ENCODE data around the gene GSX2.
"Not testable (repeated sequence)": the region's sequence is repeated elsewhere in the genome, so short reads cannot be mapped to it uniquely, and the experiment has no call there.

The GSX2 gene

DNA sequence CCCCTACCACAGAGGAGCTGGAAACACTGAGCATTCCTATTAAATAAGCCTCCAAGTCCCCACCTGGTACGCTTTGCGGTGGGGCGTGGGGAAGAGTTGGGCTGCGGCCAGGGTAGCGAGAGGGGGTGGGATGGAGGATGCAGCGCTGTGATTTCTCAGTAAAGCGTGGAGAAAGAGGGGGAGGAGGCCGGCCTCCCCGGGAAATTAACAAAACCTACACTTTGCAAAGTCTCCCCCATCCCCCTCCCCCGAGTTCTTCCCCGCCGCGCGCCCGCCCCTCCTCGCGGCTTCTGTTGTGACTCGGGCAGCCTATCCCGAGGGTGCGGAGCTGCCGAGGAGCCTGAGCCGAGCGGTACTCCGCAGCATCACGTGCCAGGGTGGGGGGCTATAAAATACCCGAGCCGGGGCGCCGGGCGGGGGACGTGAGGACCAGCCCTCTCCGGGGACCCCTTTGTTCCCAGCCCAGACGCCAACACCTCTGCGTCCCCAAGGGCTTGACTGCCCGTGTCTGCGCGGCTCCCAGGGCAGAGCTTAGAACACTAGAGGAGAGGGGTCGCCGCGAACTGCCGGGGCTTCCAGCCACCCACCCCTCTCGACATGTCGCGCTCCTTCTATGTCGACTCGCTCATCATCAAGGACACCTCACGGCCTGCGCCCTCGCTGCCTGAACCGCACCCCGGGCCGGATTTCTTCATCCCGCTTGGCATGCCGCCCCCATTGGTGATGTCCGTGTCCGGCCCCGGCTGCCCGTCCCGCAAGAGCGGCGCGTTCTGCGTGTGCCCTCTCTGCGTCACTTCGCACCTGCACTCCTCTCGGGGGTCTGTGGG is at the start of gene GSX2:
Gene GSX2, plus strand, starts transcription at position 416 of the 827 bp plus-strand sequence. Its CDS starts 182 bp downstream, at position 598.
- DNase-seq: peak; percentile 63
- in situ Hi-C loops (cut with HindIII; ENCODE audit: low pct_ligation_motif_present, low pct_unique_long_range_greater_than_20kb, low sequenced_read_pairs): no loop called here

DNA sequence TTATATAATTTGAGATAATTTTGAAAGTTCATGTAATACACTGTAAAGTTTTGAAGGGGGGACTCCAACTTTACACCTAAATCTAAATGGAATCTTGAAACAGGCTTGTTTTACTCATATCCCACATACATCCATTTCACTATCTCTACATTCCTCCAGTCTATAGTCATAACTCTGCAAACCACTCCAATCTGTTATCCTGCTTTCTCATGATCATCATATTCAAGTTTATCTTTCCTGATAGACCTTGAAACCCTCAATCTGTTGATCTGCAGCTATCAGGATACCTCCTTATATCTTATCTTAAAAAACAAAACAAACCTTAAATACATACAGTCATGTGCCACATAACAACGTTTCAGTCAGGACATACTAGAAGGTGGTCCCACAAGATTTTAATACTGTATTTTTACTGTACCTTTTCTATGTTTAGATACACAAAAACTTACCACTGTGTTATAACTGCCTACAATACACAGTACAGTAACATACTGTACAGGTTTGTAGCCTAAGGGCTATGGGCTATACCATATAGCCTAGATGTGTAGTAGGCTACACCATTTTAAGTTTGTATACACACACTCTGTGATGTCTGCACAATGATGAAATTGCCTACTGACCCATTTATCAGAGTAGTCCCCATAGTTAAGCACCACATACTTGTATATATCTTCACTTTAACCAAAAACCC is 49.6 kb upstream of the GSX2 start:
- no peak for DNase-seq
- in situ Hi-C loops (cut with HindIII; ENCODE audit: low pct_ligation_motif_present, low pct_unique_long_range_greater_than_20kb, low sequenced_read_pairs): no loop called here

DNA sequence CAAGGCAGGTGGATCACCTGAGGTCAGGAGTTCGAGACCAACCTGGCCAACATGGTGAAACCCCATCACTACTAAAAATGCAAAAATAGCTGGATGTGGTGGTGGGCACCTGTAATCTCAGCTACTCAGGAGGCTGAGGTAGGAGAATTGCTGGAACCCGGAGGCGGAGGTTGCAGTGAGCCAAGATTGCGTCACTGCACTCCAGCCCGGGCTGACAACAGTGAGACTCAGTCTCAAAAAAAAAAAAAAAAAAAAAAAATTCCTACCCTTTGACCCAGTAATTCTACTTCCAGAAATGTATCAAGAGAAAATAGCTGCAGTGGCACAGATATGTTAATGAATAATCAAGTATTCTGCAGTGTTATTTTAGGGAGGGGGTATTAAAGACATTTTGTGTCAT is 46.6 kb upstream of the GSX2 start:
- DNase-seq; in situ Hi-C loops (cut with HindIII; ENCODE audit: low pct_ligation_motif_present, low pct_unique_long_range_greater_than_20kb, low sequenced_read_pairs): not testable (repeated sequence)

DNA sequence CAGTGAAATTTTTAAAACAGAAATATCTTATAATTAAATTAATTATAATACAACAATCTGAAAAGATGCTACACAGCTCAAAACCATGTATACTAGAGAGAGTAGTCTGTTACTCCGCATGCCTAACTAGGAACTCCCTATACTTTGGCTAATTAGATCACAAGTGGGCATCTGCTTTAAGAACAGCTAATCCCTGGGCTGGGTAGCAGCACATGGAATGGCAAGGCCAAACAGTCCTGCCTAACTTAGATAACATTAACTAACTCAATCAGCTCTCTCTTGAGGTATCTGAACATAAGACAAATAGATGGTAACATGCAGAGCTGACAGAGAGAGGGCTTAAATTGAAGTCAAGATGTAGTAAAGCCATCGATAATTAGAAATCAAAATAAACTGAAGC is 45.5 kb upstream of the GSX2 start:
- in situ Hi-C loops (cut with HindIII; ENCODE audit: low pct_ligation_motif_present, low pct_unique_long_range_greater_than_20kb, low sequenced_read_pairs): no loop called here
- DNase-seq: no peak

DNA sequence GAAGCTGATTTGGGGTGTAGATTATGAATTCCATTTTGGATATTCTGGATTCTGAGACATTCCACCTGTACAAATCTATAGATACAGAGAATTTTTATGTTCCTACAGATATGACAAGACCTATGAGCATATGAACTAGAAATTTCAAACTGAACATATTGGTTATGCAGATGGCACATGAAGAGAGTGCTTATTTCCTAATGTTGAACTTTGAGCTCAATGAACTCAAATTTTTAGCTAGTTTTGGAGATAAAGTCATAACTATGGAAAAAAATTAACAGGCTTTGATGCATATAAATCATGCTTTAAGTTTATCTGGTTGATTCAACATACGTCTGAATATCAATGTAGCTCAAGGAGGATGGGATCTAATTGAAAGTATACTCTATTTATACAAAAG is 44.5 kb upstream of the GSX2 start:
- in situ Hi-C loops (cut with HindIII; ENCODE audit: low pct_ligation_motif_present, low pct_unique_long_range_greater_than_20kb, low sequenced_read_pairs): no loop called here

DNA sequence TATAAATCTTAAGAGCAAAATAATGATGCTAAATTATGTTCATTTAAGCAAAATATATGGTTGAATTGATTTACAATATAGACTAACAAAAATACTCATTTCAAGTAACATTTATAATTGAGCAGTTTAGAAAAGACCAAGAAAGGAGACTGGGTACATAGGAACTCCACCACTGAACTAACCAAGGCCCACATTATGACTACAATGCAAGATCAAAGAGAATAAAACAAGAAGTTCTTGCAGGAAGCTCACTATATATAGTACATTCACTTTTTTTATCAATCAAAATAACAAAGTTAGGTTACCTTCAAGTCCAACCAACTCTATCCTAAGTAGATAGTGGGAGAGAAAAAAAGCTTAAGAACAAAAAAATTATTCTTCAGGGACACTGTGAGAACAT is 43.6 kb upstream of the GSX2 start:
- in situ Hi-C loops (cut with HindIII; ENCODE audit: low pct_ligation_motif_present, low pct_unique_long_range_greater_than_20kb, low sequenced_read_pairs): no loop called here
- DNase-seq: no peak

More for the DNA sequence above, 44.5 kb upstream of the GSX2 start:
- DNase-seq: no peak

DNA sequence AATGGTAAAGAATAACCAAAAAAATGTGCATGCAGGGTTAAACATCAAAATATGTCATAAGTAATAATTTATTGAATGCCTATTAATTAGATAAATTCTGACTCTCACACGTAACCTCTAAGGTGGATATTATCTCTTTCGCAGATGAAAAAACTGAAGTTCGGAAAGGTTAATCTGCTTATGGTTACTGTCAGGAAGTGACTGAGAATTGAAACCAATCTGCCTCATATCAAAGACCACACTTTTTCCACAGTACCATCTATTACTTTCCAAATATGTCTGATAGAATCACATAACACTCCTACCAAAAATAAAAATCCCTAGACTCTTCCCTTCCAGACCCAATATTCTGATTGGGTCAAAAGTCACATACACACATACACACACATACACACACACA is 41.8 kb upstream of the GSX2 start:
- in situ Hi-C loops (cut with HindIII; ENCODE audit: low pct_ligation_motif_present, low pct_unique_long_range_greater_than_20kb, low sequenced_read_pairs): no loop called here

DNA sequence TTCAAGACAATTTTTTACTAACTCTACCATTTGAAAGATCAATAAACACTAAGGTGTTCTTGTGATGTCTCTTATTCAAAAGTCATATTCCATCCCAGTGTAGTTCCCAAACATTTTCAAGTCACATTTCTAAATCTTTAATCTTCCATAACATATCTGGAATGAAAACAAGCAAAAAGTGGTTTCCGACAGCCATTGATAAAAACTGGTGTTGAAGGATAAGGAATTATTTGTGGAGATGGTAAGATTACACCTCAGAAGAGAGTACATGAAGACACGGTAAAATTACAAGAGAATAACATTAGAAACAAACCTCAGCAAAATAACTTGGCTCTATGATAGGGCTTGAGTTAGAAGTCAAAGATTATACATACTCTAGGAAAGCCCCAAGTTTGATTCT is 39.8 kb upstream of the GSX2 start:
- DNase-seq: no peak
- in situ Hi-C loops (cut with HindIII; ENCODE audit: low pct_ligation_motif_present, low pct_unique_long_range_greater_than_20kb, low sequenced_read_pairs): no loop called here

More for the DNA sequence above, 41.8 kb upstream of the GSX2 start:
- DNase-seq: no peak

DNA sequence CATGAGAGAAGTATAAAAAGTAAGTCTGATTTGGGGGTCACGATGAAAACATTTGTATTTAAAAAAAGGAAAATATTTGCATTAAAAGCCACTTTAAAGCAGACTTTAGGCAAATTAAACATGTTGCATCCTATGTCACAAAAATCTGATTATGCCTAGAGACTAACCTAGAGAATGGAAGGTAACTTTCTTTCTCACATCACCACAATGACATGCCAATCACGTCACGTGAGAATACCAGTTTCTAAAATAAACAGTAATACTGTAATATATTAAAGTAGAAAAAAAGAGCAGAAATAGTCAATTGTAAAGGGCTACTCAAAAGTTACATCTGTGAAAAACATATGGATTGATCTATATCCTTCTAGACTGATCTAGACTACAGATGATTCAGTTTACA is 38.9 kb upstream of the GSX2 start:
- no peak for DNase-seq
- in situ Hi-C loops (cut with HindIII; ENCODE audit: low pct_ligation_motif_present, low pct_unique_long_range_greater_than_20kb, low sequenced_read_pairs): no loop called here

DNA sequence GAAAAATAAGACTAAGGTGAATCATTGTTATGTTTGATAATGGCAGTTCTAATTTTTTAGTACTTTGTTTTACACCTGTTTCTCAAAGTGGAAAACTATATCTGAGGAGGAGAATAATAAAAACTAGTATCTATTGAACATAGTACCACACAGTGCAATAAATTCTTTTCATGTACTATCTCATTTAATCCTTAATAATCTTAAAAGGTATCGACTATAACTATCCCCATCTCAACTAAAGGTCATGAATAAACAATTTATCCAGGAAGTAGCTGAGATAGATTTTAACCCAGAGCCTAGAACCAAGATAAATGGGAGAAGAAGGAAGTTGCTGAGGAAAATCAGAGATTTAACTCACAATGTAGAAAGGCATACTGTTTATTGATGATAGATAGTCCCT is 38.1 kb upstream of the GSX2 start:
- no peak for DNase-seq
- in situ Hi-C loops (cut with HindIII; ENCODE audit: low pct_ligation_motif_present, low pct_unique_long_range_greater_than_20kb, low sequenced_read_pairs): no loop called here

DNA sequence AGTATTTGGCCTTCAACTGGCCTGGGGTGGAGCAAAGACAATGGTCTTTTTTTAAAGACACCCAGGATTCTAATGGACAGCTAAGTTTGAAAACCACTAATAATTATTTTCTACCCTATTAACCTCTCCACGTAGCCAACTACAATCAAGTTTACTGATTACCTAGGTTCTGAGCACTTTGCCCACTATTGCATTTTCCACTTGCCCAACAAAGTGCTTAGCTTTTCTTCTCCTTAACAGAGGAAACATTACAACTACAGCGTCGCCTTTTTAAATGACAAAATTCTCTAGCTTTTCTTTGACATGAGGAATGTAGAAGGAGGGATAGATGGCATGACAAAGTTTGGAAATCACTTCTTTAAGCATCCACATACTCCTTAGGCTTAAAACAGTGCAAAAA is 37.6 kb upstream of the GSX2 start:
- in situ Hi-C loops (cut with HindIII; ENCODE audit: low pct_ligation_motif_present, low pct_unique_long_range_greater_than_20kb, low sequenced_read_pairs): no loop called here

DNA sequence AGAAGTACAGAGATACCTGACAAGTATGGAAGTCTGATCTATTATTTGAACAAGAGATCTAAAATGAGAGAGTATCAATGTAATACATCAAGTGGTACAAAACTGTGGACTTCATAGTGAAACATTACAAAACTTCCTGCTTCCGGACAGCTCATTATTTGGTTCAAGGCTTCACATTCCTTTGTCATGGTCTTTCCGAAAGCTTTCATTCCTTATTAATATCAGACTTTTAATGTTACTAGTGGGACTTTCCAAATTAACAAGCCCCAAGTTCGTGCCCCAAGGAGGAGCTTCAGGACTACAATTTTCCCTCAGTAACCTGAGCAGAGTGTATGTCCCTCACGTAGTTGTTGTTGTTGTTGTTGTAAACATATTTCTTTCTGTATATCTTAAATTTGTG is 36.7 kb upstream of the GSX2 start:
- DNase-seq: peak; percentile 31
- in situ Hi-C loops (cut with HindIII; ENCODE audit: low pct_ligation_motif_present, low pct_unique_long_range_greater_than_20kb, low sequenced_read_pairs): no loop called here

More for the DNA sequence above, 37.6 kb upstream of the GSX2 start:
- DNase-seq: no peak

DNA sequence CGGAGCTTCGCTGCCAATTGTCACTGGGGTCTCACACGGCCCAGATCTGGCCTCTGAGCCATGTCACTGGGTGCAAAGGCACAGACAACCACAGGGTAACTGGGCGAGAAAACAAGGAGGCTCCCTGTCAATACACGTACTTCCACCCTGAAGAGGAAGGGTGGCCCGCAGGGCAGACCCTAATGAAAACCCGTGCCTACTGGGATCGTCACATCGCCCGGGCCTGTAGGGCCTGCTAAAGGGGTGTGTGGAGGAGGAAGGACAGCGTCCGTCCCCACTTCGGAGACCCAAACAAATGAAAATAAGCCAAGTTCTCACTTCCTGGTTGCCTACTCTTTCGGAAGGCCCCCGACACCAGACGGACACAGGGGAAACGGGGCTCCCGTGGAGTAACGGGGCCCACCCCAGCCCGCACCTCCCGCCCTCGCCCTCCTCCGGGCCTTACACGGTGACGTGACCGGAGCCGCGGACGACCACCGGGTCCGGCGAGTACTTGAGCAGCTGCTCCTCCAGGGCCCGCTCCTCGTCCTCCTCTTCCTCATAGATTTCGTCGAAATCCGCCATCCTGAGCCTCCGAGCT is 36.1 kb upstream of the GSX2 start:
- in situ Hi-C loops (cut with HindIII; ENCODE audit: low pct_ligation_motif_present, low pct_unique_long_range_greater_than_20kb, low sequenced_read_pairs): no loop called here
- DNase-seq: peak; percentile 8

DNA sequence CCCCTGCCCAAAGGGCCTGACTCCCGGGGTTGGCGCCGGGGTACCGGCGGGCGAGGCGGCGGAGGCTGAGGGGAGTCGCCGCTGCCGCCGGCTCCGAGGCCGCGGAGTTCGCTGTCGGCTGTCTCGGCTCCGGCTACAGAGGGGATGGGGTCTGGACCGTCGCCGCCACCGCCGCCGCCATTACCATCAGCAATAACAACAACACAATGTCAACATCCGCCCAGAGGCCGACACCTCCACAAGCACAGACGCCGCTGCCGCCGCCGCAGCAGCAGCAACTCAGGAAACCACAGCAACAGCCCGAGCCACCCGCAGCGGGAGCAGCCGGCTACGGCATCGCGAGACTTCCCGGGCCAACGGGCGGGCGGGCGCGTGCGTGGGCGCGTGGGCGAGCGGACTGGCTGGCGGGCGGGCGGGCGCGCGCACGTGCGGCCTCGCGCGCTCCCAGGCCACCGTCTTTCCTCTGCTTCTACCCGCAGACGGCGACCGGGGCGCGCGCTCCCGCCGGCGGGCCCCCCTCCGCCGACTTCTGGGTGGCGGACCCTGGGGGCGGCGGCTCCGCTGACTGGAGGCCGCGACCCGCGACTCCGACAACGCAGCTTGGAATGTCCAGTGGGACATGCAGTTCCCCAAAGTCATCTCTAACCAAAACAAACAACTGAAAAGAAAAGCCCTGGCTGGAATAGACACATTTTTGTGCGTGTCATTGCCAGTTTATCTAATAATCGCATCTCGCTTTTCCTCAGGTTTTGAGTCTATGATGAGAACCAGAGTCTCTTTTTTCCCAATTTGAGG is 35.4 kb upstream of the GSX2 start, which contains the start of gene CHIC2:
Gene CHIC2, minus strand, starts transcription at position 289 of the 795 bp plus-strand sequence. CDS start 305 bp downstream, outside the sequence.
- peak; percentile 89 for DNase-seq
- in situ Hi-C loops (cut with HindIII; ENCODE audit: low pct_ligation_motif_present, low pct_unique_long_range_greater_than_20kb, low sequenced_read_pairs): no loop called here

DNA sequence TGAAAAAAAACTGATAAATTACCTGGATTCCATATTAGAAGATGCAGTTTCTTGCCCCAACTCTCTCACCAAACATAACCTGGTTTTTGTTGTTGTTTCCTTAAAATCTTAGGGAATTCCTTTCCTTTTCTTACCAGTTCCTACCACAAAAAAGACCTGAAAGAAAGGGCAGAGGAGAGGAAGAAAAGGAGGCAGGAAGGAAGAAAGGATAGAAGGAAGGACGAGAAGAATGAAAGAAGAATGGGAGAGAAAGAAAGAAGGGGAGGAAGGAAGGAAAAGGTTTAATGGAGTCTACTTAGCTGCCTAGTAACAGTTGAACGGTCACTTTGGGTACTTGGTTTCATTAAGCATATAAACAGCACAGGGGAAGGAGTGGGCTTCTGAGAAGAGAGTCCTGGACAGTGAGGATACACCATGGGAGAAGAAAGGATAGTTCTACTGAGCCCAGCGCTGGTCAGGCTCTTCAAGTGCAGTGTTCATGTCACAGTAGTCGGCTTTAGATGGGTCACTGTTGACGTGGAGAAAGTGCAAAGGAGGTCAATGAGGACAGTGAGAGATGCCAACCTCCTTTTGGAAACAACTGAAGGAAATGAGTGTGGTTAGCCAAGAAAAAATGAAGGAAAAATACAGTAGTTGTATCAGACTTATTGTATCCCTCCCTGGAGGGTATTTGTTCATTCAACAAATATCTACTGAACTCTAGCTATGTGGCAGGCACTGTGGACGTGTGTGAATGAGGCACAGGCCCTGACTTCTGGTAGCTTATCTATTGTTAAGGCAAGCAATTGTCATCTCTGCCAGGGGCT is 34.5 kb upstream of the GSX2 start:
- in situ Hi-C loops (cut with HindIII; ENCODE audit: low pct_ligation_motif_present, low pct_unique_long_range_greater_than_20kb, low sequenced_read_pairs): no loop called here
- no peak for DNase-seq

DNA sequence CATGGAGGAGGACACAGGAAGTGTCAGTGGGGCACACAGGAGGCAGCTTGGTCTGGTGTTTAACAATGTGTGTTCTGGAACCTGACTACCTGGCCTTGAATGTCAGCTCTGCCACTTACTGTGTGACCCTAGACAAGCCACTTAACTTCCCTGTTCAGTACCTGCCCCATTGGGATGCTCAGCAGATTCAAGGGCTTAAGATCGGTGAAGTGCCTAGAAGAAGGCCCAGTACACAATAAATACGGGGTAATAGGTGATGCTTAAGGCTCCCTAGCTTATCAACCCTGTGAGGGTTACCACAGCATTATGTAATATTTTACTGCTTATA is 33.9 kb upstream of the GSX2 start:
- in situ Hi-C loops (cut with HindIII; ENCODE audit: low pct_ligation_motif_present, low pct_unique_long_range_greater_than_20kb, low sequenced_read_pairs): no loop called here
- no peak for DNase-seq

DNA sequence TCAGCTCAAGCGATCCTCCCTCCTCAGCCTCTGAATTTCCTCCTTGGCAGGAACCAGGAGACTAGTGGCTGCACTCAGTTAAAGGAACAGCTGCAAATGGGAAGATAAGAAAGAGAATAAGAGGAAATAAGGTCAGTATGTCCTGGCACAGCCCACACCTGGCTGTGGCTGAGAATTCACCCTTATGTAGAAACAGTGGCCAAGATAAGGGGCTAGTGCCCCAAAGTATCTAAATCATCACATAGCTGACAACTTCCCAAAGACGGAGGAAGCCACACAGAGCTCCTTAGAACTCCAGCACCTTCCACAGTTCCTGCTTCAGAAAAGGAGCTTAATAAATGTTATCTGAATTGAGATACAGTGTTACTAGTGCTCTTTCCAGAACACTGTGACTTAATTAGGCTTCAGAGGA is 33.2 kb upstream of the GSX2 start:
- in situ Hi-C loops (cut with HindIII; ENCODE audit: low pct_ligation_motif_present, low pct_unique_long_range_greater_than_20kb, low sequenced_read_pairs): no loop called here
- DNase-seq: no peak

DNA sequence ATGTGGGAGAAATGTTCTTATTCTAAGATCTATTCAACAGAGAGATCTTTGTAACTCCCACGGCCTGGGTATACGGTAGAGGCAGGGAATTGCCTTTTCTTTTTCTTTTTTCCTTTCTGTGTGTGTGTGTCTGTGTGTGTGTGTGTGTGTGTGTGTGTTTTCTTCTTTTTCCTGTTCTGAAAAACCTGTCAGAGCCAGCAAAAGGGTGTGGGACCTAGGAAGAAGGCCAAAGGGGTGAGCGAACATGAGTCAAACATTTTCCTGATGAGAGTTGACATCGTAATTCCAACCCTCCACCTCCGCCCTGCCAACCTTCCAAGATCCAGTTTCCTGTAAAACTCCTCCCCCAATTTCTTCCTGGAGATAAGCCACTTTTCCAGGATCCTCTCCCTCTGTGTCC is 32.8 kb upstream of the GSX2 start:
- peak; percentile 19 for DNase-seq

More for the DNA sequence above, 32.8 kb upstream of the GSX2 start:
- in situ Hi-C loops (cut with HindIII; ENCODE audit: low pct_ligation_motif_present, low pct_unique_long_range_greater_than_20kb, low sequenced_read_pairs): no loop called here

Measured in ACHN (cell line).